Activated naive CD8-positive, alpha-beta T cell treated with anti-CD3 and anti-CD28 coated beads, Interleukin-2, amount 50 U/mL, for 16 hours (primary cell): ENCODE results near the gene LYPD6.
"Not testable (repeated sequence)": the region's sequence is repeated elsewhere in the genome, so short reads cannot be mapped to it uniquely, and the experiment has no call there.

Experiments
- DNase-seq: peaks from one replicate; pipeline ENCODE4 v3.0.0-alpha.2; 2020; ENCODE audit warnings: low read depth, low spot score

Gene LYPD6

DNA sequence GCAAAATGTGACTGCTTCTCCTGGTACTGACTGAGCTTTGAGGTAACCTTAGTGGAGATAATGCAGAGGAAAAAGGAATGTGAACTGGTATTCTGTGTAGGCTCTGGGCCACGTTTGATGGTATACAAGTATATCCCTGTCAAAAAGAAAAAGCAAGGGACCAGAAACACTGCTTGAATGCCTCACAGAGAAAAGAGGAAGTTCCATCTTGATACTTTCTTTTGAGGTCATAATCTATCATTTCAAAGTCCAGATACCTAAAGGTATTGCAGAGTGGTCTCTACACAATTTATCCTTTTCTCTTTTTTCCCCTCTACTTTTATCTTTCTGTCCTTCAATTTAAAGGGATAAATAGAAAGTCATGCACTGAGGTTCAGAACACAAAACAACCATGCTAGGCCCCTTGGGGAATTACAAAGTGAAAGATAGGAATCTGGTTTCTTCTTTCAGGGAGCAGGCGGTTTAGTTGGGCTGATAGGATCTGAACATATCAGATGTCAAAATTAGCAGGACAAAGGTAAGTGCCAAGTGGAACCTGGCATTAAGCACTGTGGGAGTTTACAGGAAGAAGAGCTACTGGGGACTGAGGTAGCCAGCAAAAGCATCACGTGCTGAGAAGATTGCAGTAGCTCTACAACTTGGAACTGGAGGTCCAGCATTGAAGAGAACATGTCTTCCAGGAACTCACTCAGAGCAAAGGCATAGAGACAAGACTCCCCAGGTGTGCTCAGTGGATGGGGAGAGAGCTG lies 121.2 kb downstream of the LYPD6 start:
- DNase-seq, result no peak

GRCh38 chr2:149456285-149456684 lies 125.9 kb downstream of the LYPD6 start:
- DNase-seq, result no peak

GRCh38 chr2:149458502-149458901 lies 128.1 kb downstream of the LYPD6 start:
- no peak for DNase-seq

GRCh38 chr2:149463328-149464002 lies 133.1 kb downstream of the LYPD6 start:
- DNase-seq, result no peak

GRCh38 chr2:149464396-149464795 lies 134.0 kb downstream of the LYPD6 start:
- no peak for DNase-seq

- DNase-seq, result no peak
These were observed 135.5 kb downstream of the LYPD6 start for GRCh38 chr2:149465873-149466272.

DNA sequence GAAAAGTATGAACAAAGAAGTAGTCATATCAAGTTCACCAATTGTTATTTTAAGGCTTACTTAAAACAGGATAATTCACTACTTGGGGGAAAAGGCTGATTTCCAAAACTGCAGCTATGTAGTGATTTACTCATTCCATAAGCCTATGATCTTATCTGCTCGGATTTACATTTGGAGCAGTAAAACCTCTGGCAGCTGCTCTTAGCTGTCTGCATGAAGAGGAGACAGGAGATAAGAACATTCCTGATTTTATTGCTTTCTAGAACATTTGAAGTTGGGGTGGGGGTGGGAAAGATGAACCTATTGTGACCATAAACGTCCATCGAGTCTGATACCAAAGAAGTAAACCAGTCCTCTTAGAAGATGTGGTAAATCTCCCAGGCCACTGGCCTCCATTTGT lies 136.2 kb downstream of the LYPD6 start:
- no peak for DNase-seq

DNA sequence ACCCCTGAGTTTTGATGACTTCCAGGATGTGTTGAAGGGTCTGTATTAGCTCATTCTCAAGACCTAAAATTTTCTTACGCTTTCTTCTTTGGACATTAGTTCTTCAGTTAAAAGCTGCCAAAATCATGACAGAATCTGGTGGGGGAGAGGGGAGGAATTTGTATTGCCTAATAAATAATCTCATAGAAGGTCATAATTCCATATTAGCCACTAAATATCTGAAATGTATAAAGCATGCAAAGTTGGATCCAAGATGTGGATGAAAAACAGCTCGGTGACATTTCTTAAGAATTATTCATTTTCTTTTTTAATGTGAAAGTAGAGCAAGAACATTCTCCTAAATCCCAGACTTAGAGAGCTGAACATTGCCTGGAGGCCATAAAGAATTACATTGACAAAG lies 137.0 kb downstream of the LYPD6 start:
- DNase-seq, result no peak

DNA sequence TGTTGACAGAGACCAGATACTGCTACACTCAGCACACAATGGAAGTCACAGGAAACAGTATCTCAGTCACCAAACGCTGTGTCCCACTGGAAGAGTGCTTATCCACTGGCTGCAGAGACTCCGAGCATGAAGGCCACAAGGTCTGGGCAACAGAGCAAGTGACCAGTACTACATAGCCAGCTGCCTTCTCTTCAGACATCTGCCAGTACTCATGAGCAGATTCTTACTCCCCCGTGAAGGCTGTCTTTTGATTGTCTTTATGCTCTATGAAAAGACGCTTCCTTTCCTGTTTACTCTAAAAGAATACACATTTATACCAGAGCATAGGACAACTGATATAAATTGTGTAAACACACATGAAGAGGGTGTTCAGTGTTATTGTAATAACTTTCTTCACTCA lies 138.2 kb downstream of the LYPD6 start:
- no peak for DNase-seq

- DNase-seq, result no peak
These were observed 139.7 kb downstream of the LYPD6 start for GRCh38 chr2:149470046-149470445.

- no peak for DNase-seq
These were observed 142.0 kb downstream of the LYPD6 start for GRCh38 chr2:149472413-149472812.

GRCh38 chr2:149473068-149473467 lies 142.7 kb downstream of the LYPD6 start:
- no peak for DNase-seq

- no peak for DNase-seq
These were observed 143.1 kb downstream of the LYPD6 start for GRCh38 chr2:149473521-149473920.

GRCh38 chr2:149483004-149483605 lies 152.7 kb downstream of the LYPD6 start:
- DNase-seq, result no peak

DNA sequence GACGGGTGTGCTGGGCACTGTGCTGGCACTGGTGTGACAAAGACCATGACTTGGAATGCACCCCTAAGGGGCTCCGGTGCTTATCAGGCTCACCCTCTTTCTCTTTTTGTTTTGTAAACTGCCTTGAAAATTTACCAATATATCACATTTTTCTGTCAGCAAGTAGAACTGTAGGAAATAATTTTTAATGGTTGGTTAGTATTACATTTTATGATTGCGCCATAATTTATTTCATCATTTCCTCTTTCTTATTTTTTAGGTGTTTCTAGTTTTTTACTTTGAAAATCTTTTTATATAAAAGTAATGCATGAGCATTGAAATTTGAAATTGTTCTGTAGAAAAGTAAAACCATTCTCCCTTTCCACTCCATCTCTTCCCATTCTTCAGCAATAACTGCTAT lies 156.3 kb downstream of the LYPD6 start:
- no peak for DNase-seq

GRCh38 chr2:149487189-149487588 lies 156.8 kb downstream of the LYPD6 start:
- DNase-seq, result no peak

GRCh38 chr2:149488706-149489440 lies 158.5 kb downstream of the LYPD6 start:
- no peak for DNase-seq

- DNase-seq, result no peak
These were observed 159.1 kb downstream of the LYPD6 start for GRCh38 chr2:149489452-149489851.

DNA sequence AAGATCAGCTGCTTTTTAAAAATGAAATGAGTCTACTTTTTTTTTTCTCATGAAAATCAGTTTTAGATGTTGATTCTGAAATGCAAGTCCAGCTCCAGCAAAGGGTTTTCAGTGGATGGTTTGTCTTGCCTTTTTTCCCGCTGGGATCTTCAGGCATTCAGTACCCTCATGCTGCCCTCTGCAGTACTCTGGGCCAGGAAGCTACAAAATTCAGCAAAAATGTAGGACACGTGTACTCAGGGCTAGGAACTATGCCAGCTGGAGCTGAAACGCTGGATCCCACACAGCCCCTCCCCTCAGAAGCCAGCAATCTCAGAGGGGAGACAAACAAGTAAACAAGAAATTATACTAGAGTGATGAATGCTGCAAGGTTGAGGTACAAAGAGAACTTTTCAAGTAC lies 159.9 kb downstream of the LYPD6 start:
- no peak for DNase-seq

DNA sequence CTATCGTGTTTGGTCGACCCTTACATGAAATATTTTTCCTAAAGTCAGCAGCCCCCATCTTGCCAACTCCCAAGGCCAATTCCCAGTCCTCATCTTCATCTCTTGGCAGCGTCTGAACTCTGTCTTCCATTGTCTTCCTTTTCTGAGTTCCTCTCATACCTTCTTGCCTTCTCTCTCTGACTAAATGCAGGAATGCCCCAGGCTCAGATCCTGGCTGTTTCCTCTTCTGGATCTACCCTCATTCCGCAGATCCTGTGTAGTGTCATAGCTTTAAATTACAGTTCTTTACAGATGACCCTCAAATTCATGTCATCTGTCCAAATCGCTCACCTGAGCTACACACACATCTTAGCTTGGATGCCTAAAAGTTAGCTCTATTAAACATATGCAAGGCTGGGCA lies 162.5 kb downstream of the LYPD6 start:
- no peak for DNase-seq

GRCh38 chr2:149499204-149499603 lies 168.8 kb downstream of the LYPD6 start:
- DNase-seq, result not testable (repeated sequence)

DNA sequence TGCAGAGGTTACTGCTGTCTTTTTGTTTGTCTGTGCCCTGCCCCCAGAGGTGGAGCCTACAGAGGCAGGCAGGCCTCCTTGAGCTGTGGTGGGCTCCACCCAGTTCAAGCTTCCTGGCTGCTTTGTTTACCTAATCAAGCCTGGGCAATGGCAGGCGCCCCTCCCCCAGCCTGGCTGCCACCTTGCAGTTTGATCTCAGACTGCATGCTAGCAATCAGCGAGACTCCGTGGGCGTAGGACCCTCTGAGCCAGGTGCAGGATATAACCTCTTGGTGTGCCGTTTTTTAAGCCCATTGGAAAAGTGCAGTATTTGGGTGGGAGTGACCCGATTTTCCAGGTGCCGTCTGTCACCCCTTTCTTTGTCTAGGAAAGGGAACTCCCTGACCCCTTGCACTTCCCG lies 176.4 kb downstream of the LYPD6 start:
- DNase-seq, result not testable (repeated sequence)
